Measurements from ENCODE around the gene FZD1. TPM values are rescaled to one million over a fixed set of nuclear protein-coding genes. Genes with fewer than 3 reads are reported as not detected.

Gene FZD1
- total and polyA plus RNA-seq, 8 donors = 1.8 to 12.9 (median 4.8) TPM

DNA sequence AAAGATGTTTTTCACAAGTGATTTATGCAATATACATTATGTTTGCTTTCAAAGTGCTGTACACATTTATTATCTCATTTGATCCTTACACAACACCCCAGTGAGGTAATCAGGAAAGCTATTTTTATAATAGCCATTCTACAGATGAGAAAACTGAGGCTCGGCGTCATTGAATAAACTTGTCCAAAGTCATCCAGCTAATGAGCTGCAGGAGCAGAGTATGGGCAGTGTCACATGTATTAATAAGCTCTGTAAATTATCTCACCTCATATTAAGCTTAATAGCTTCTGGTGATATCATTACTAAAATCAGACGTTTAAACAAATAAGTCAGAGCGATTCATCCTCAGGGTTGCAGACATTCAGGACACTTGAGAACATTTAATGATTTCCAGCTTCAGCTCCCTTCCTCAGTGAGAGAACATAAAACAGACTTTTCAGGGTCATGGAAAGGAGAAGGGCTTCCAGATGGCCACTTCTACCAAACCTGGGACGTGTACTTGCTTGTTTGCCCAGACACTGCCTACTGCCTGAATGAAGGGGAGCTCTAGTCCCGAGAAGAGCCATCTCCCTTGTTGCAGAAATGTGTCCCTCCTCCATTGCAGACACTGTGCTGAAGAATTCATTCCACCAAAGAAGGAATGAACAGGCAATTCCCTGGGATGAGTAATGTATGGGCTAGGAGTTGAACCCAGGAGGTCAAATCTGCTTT is 20.5 kb upstream of the FZD1 start:
- H3K4me1 ChIP-seq = peaks cover 0 to 13% (median 5%) of the 10 kb centered on the region in 4 donors
- intact Hi-C loops (cut with DNase I; ENCODE audit: low total_unique reads) = no loop called here
- no peak for DNase-seq
- no peaks in the 10 kb centered on the region for H3K36me3 ChIP-seq
- 75 to 85% (median 80%) methylated on average over 6 of the region's 6 CpGs for WGBS, 5 donors
- no peak overlapping the region for H3K4me3 ChIP-seq
- H3K9me3 ChIP-seq = no peaks in the 10 kb centered on the region
- no peak overlapping the region for H3K27ac ChIP-seq
- H3K27me3 ChIP-seq = no peaks in the 10 kb centered on the region
- TF ChIP-seq POLR2A (IDR thresholded peaks at IDR 0.05) (no peak), POLR2AphosphoS5 (IDR thresholded peaks at IDR 0.05) (no peak), EP300 (IDR thresholded peaks at IDR 0.05) (no peak)
- TF ChIP-seq, protein P1, sequence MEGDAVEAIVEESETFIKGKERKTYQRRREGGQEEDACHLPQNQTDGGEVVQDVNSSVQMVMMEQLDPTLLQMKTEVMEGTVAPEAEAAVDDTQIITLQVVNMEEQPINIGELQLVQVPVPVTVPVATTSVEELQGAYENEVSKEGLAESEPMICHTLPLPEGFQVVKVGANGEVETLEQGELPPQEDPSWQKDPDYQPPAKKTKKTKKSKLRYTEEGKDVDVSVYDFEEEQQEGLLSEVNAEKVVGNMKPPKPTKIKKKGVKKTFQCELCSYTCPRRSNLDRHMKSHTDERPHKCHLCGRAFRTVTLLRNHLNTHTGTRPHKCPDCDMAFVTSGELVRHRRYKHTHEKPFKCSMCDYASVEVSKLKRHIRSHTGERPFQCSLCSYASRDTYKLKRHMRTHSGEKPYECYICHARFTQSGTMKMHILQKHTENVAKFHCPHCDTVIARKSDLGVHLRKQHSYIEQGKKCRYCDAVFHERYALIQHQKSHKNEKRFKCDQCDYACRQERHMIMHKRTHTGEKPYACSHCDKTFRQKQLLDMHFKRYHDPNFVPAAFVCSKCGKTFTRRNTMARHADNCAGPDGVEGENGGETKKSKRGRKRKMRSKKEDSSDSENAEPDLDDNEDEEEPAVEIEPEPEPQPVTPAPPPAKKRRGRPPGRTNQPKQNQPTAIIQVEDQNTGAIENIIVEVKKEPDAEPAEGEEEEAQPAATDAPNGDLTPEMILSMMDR (IDR thresholded peaks at IDR 0.05) = no peak

DNA sequence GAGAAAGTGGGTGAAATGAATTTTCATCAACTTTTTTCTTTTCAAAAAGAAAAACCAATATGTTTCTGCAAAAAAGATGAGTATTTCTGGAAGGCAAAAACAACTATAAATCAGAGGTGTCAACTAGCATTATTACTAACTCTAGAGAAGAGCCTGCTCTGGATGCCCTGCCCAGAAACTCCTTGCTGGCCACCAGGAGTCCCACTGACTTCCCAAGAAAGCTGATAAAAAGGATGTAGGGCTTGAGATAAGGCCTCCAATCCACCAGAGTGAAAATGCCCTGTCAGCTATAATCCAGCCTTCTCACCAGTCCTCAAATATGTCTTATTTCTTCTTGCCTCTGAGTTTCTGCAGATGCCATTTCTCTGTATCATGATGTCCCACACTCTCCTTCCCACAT is 16.7 kb upstream of the FZD1 start:
- Histone ChIP-seq H3K36me3 (no peaks in the 10 kb centered on the region), H3K4me3 (no peak overlapping the region), H3K27ac (no peak overlapping the region), H3K9me3 (no peaks in the 10 kb centered on the region), H3K4me1 (no peaks in the 10 kb centered on the region), H3K27me3 (no peaks in the 10 kb centered on the region)
- TF ChIP-seq, protein P1 (IDR thresholded peaks at IDR 0.05) = no peak
- no peak for TF ChIP-seq EP300 (IDR thresholded peaks at IDR 0.05)
- TF ChIP-seq POLR2AphosphoS5 (IDR thresholded peaks at IDR 0.05) = no peak
- TF ChIP-seq POLR2A (IDR thresholded peaks at IDR 0.05) = no peak
- intact Hi-C loops (cut with DNase I; ENCODE audit: low total_unique reads) = no loop called here
- no peak for DNase-seq

DNA sequence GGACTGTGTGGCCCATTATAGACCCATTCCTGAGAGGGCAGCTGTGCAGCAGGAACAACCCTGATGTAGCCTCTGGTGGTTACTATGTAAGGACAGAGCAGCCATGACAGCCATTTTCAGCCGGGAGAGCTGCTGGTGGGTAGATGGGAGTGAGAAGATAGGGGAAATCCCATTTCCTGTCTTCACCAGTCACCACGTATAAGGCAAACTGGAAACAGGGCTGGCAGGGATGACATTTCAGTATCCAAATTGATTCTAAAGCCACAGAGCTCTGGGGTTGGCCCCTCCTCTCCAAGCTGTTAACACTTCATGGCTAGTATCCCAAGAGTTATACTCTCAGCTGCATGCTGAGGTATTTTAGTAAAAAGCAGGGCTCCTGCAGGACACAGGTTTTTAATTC is 15.2 kb upstream of the FZD1 start:
- H3K4me1 ChIP-seq = no peaks in the 10 kb centered on the region
- H3K4me3 ChIP-seq = no peak overlapping the region
- H3K27me3 ChIP-seq = no peaks in the 10 kb centered on the region
- WGBS, 5 donors = 31 to 40% (median 32%) methylated on average over 2 of the region's 2 CpGs
- no peak overlapping the region for H3K27ac ChIP-seq
- intact Hi-C loops (cut with DNase I; ENCODE audit: low total_unique reads) = no loop called here
- no peaks in the 10 kb centered on the region for H3K36me3 ChIP-seq
- DNase-seq = no peak
- no peaks in the 10 kb centered on the region for H3K9me3 ChIP-seq
- TF ChIP-seq, protein P1 (IDR thresholded peaks at IDR 0.05) = no peak
- TF ChIP-seq POLR2AphosphoS5 (IDR thresholded peaks at IDR 0.05) (no peak), EP300 (IDR thresholded peaks at IDR 0.05) (no peak), POLR2A (IDR thresholded peaks at IDR 0.05) (no peak)

DNA sequence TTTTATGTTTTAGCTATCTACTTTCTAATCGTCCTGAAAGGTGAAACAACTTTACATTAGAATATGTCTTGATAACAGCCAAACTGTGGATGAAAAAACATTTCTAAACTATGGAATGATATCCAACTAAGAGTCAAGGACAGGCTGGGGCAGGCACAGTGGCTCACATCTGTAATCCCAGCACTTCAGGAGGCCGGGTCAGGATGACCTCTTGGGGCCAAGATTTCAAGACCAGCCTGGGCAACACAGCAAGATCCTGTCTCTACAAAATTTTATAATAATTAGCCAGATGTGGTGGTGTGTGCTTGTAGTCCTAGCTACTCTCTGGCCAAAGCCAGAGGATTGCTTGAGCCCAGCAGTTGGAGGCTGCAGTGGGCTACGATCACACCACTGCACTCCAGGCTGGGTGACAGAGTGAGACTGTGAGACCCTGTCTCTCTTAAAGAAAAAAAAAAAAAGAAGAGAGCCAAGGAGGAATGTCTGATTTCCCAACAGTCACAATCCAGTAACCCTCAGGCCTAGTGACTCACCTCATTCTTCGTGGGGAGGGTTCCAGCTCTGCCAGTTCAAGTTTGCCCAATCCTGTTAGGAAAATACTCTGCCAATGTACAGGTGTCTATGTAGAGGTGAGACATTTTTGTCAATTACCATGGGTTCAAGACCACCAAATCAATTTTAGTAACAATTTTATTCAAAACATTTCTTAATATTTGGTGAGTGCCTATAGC is 14.6 kb upstream of the FZD1 start:
- no peaks in the 10 kb centered on the region for H3K36me3 ChIP-seq
- DNase-seq = no peak
- intact Hi-C loops (cut with DNase I; ENCODE audit: low total_unique reads) = no loop called here
- H3K4me1 ChIP-seq = no peaks in the 10 kb centered on the region
- H3K27me3 ChIP-seq = no peaks in the 10 kb centered on the region
- no peak overlapping the region for H3K4me3 ChIP-seq
- no peaks in the 10 kb centered on the region for H3K9me3 ChIP-seq
- H3K27ac ChIP-seq = no peak overlapping the region
- TF ChIP-seq POLR2AphosphoS5 (IDR thresholded peaks at IDR 0.05) (no peak), POLR2A (IDR thresholded peaks at IDR 0.05) (no peak), EP300 (IDR thresholded peaks at IDR 0.05) (no peak)
- TF ChIP-seq, protein P1 (IDR thresholded peaks at IDR 0.05) = no peak
- 63 to 67% (median 66%) methylated on average over 4 of the region's 4 CpGs for WGBS, 5 donors
